ENCODE data around the gene CDKN3.
"Not testable (repeated sequence)": the region's sequence is repeated elsewhere in the genome, so short reads cannot be mapped to it uniquely, and the experiment has no call there.

CDKN3 gene

DNA sequence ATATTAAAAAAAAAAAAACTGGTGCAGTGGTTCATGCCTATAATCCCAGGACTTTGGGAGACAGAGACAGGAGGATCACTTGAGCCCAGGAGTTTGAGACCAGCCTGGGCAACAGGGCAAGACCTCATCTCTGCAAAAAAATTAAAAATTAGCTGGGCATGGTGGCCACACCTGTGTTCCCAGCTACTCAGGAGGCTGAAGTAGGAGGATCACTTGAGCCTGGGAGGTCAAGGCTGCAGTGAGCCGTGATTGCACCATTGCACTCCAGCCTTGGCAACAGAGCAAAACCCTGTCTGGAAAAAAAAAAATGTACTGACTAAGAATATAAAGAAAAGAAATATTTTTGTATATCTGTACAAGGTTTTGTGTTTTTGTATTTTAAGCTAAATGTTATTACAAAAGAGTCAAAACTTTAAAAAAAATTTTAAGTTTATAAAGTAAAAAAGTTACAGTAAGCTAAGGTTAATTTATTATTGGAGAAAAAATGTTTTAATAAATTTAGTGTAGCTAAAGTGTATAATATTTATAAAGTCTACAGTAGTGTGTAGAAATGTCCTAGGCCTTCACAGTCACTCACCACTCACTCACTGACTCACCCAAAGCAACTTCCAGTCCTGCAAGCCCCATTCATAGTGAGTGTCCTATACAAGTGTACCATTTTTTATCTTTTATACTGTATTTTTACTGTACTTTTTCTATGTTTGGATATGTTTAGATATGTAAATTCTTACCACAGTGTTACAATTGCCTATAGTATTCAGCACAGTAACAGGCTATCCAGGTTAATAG is 60.2 kb downstream of the CDKN3 start:
- DNase-seq (ENCODE audit: low read depth in 2 of 2), result not testable (repeated sequence)

DNA sequence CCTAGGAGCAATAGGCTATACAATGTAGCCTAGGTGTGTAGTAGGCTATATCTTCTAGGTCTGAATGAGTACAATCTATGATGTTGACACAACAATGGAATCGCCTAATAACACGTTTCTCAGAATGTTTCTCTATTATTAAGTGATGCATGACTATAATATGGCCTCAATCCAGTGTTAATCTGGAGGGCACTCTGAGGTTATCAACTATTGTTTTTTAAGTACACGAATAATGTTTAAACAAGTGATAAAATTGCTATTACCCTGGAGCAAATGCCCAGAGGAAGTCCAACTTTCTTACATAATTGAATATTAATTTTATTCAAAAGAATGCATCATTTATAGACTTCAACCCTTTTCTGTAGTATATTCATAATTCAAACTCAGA is 60.8 kb downstream of the CDKN3 start:
- DNase-seq (ENCODE audit: low read depth in 2 of 2), result no peak

DNA sequence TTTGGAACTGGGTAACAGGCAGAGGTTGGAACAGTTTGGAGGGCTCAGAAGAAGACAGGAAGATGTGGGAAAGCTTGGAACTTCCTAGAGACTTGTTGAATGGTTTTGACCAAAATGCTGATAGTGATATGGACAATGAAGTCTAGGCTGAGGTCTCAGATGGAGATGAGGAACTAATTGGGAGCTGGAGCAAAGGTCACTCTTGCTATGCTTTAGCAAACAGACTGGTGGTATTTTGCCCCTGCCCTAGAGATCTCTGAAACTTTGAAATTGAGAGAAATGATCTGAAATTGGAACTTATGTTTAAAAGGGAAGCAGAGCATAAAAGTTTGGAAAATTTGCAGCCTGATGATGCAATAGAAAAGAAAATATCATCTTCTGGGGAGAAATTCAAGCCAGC is 61.7 kb downstream of the CDKN3 start:
- DNase-seq (ENCODE audit: low read depth in 2 of 2), result not testable (repeated sequence)

- DNase-seq (ENCODE audit: low read depth in 2 of 2), result no peak
Observed at GRCh38 chr14:54459106-54459505, 62.3 kb downstream of the CDKN3 start.

DNA sequence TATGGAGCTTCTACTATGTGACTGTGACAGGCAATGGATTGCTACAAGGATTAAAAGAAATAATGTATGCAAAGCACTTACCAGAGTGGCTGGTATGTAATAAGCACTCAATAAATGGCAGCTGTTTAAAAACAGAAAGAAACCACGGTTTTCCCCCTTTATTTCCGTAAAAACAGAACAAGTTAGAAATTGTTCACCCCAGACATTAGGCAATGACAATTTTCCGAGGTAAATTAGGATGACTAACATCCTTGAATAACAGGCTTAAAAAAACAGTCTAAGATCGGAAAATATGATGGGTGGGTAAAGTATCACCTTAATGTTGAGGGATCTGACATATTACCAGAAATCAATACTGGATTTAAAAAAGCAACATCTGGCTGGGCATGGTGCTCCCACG is 65.2 kb downstream of the CDKN3 start:
- no peak for DNase-seq (ENCODE audit: low read depth in 2 of 2)

DNA sequence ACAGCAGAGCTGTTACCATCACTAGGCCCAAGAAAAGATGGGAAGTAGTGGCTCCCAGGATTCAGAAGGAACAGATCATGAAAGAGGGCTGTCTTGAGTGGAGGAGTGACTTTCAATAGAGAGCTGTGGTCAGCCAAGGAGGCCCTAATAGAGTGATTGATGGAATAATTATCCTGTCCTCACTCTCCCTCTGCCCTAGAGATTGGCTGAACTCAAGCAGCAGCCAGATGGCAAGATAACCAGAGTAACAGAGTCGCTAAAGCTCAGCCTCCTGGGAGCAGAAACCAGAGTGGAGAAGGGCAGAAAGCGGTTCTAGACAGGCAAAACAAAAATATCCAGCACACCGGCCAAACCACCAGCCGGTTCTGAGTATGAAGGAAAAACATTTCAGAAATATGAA is 68.8 kb downstream of the CDKN3 start:
- DNase-seq (ENCODE audit: low read depth in 2 of 2), result no peak

DNA sequence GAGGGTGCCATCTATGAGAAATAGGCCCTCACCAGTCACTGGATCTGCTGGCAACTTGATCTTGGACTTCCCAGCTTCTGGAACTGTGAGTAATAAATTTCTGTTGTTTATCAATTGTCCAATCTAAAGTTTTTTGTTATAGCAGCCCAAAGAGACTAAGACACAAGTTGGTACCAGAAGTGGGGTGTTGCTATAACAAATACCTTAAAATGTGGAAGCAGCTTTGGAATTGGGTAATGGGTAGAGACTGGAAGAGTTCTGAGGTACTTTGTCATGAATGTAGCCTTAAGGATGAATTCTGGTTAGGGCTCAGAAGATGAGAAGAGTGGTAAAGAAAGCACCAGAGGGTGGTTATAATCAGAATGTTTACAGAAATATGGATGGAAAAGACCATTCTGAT is 70.5 kb downstream of the CDKN3 start:
- DNase-seq (ENCODE audit: low read depth in 2 of 2), result no peak
